ENCODE results near the gene CDC20. TPM values are rescaled to one million over a fixed set of nuclear protein-coding genes. Genes with fewer than 3 reads are reported as not detected.

Gene CDC20
- total RNA-seq, 1 experiment from 2014 or later, result 296 TPM

DNA sequence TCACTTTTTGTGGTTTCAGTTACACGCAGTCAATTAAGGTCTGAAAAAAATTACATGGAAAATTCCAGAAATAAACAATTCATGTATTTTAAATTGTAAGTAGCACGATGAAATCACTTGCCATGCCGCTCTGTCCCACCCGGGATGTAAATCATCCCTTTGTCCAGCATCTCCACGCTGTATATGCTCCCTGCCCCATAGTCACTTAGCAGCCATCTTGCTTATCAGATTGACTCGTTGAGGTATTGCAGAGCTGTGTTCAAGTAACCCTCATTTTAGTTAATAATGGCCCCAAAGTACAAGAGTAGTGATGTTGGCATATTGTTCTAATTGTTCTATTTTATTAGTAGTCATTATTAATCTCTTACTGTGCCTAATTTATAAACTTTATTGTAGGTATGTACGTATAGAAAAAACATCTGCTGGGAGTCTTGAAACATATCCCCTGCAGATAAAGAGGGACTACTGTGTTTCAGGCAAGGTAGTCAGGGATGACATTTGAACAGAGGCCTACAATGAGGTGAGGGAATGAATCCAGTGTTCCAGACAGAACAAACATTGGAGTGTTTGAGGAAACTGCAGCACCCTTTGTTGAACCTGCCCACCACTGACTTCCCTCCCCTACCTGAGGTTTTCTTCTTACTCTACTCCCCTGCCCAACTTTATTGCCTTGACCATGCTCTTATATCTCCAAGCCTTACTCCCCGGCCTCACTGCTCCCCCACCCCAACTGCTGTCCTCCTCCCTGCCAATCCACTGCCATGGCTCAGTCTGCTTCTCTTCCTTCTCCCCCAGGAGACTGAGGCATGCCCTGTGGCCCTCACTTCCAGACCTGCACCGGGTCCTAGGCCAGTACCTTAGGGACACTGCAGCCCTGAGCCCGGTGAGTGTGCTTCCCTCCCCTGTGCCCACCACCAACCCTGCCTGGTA lies 7.1 kb upstream of the CDC20 start:
- intact Hi-C loops (cut with micrococcal nuclease; ENCODE audit: unreplicated experiment), result loop anchor here (10.0 kb wide), 1 partner anchor 107 kb away; no protein-coding TSS in a partner anchor
- DNase-seq (ENCODE audit: low spot score), result no peak
- Histone ChIP-seq H3K9me3 (ENCODE audit: low read depth, low read length, poor library complexity, severe bottlenecking) (no peaks in the 10 kb centered on the region), H3K4me3 (ENCODE audit: low read depth, low read length, poor library complexity, severe bottlenecking) (no peak overlapping the region), H3K36me3 (ENCODE audit: insufficient read depth, low read length, poor library complexity, severe bottlenecking) (no peaks in the 10 kb centered on the region), H3K27ac (ENCODE audit: low read depth, low read length, poor library complexity, severe bottlenecking) (no peak overlapping the region), H3K27me3 (replicated peaks; ENCODE audit: insufficient read depth, low read depth, low read length, poor library complexity) (no peaks in the 10 kb centered on the region), H3K4me1 (ENCODE audit: insufficient read depth, low read length, poor library complexity, severe bottlenecking) (peaks cover 8% of the 10 kb centered on the region)
- TF ChIP-seq, protein P1, sequence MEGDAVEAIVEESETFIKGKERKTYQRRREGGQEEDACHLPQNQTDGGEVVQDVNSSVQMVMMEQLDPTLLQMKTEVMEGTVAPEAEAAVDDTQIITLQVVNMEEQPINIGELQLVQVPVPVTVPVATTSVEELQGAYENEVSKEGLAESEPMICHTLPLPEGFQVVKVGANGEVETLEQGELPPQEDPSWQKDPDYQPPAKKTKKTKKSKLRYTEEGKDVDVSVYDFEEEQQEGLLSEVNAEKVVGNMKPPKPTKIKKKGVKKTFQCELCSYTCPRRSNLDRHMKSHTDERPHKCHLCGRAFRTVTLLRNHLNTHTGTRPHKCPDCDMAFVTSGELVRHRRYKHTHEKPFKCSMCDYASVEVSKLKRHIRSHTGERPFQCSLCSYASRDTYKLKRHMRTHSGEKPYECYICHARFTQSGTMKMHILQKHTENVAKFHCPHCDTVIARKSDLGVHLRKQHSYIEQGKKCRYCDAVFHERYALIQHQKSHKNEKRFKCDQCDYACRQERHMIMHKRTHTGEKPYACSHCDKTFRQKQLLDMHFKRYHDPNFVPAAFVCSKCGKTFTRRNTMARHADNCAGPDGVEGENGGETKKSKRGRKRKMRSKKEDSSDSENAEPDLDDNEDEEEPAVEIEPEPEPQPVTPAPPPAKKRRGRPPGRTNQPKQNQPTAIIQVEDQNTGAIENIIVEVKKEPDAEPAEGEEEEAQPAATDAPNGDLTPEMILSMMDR (conservative IDR thresholded peaks at IDR 0.05; ENCODE audit: low read depth, low read length), result no peak
- no peak for TF ChIP-seq EZH2 (IDR thresholded peaks at IDR 0.05; ENCODE audit: borderline replicate concordance, low read depth, low read length, poor library complexity, severe bottlenecking)
- CTCF ChIA-PET, result no interaction called here
- POLR2A ChIA-PET (ENCODE audit: low non-redundant PET), result interaction anchor here (0.6 kb wide), 1 partner anchor 462 kb away, joined by 5 read pairs; no protein-coding TSS in a partner anchor
- BruUV-seq (replicated peaks), result no TSS peak

DNA sequence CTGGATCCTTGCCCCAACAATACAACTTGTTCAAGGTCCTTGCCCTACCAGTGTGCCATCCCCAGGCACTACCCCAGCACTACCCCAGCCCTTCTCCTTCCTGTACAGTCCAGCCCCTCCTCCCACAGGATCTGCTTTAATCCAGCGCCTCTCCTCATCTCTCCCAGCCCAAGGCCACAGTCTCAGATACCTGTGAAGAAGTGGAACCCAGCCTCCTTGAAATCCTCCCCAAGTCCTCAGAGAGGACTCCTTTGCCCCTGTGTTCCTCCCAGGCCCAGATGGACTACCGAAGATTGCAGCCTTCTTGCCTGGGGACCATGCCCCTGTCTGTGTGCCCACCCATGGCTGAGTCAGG lies 6.5 kb upstream of the CDC20 start:
- H3K4me3 ChIP-seq (ENCODE audit: low read depth, low read length, poor library complexity, severe bottlenecking), result no peak overlapping the region
- H3K36me3 ChIP-seq (ENCODE audit: insufficient read depth, low read length, poor library complexity, severe bottlenecking), result no peaks in the 10 kb centered on the region
- no peak for DNase-seq (ENCODE audit: low spot score)
- no peaks in the 10 kb centered on the region for H3K27me3 ChIP-seq (replicated peaks; ENCODE audit: insufficient read depth, low read depth, low read length, poor library complexity)
- no TSS peak for BruUV-seq (replicated peaks)
- H3K27ac ChIP-seq (ENCODE audit: low read depth, low read length, poor library complexity, severe bottlenecking), result no peak overlapping the region
- H3K4me1 ChIP-seq (ENCODE audit: insufficient read depth, low read length, poor library complexity, severe bottlenecking), result peaks cover 8% of the 10 kb centered on the region
- intact Hi-C loops (cut with micrococcal nuclease; ENCODE audit: unreplicated experiment), result loop anchor here (10.0 kb wide), 1 partner anchor 108 kb away; no protein-coding TSS in a partner anchor
- CTCF ChIA-PET, result no interaction called here
- POLR2A ChIA-PET (ENCODE audit: low non-redundant PET), result no interaction called here
- no peaks in the 10 kb centered on the region for H3K9me3 ChIP-seq (ENCODE audit: low read depth, low read length, poor library complexity, severe bottlenecking)
- TF ChIP-seq EZH2 (IDR thresholded peaks at IDR 0.05; ENCODE audit: borderline replicate concordance, low read depth, low read length, poor library complexity, severe bottlenecking), result no peak
- TF ChIP-seq, protein P1 (conservative IDR thresholded peaks at IDR 0.05; ENCODE audit: low read depth, low read length), result no peak

DNA sequence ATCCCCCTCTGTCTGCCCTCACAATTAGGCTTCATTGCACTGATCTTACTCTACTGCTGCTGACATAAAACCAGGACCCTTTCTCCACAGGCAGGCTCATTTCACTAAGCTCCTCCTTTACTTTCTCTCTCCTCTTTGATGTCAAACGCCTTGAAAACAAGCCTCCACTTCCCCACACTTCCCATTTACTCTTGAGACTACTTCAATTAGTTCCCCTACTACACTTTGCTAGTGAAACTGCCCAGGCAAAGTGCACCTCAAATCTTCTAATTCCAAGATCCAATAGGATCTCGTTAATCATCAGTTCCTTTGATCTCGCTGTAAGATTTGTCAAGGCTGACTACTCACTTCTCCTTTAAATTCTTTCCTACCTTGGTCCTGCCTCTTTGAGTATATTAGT lies 5.9 kb upstream of the CDC20 start:
- Histone ChIP-seq H3K4me1 (ENCODE audit: insufficient read depth, low read length, poor library complexity, severe bottlenecking) (peaks cover 8% of the 10 kb centered on the region), H3K27ac (ENCODE audit: low read depth, low read length, poor library complexity, severe bottlenecking) (no peak overlapping the region), H3K9me3 (ENCODE audit: low read depth, low read length, poor library complexity, severe bottlenecking) (no peaks in the 10 kb centered on the region), H3K36me3 (ENCODE audit: insufficient read depth, low read length, poor library complexity, severe bottlenecking) (no peaks in the 10 kb centered on the region), H3K4me3 (ENCODE audit: low read depth, low read length, poor library complexity, severe bottlenecking) (no peak overlapping the region), H3K27me3 (replicated peaks; ENCODE audit: insufficient read depth, low read depth, low read length, poor library complexity) (no peaks in the 10 kb centered on the region)
- no TSS peak for BruUV-seq (replicated peaks)
- no peak for TF ChIP-seq EZH2 (IDR thresholded peaks at IDR 0.05; ENCODE audit: borderline replicate concordance, low read depth, low read length, poor library complexity, severe bottlenecking)
- TF ChIP-seq, protein P1 (conservative IDR thresholded peaks at IDR 0.05; ENCODE audit: low read depth, low read length), result no peak
- DNase-seq (ENCODE audit: low spot score), result no peak
- ChIA-PET CTCF (no interaction called here), POLR2A (ENCODE audit: low non-redundant PET) (interaction anchor here (0.7 kb wide), 1 partner anchor 143 kb away, joined by 3 read pairs; no protein-coding TSS in a partner anchor)
- intact Hi-C loops (cut with micrococcal nuclease; ENCODE audit: unreplicated experiment), result loop anchor here (10.0 kb wide), 1 partner anchor 108 kb away; no protein-coding TSS in a partner anchor
